ENCODE data around the gene PAFAH1B1.

PAFAH1B1 gene

DNA sequence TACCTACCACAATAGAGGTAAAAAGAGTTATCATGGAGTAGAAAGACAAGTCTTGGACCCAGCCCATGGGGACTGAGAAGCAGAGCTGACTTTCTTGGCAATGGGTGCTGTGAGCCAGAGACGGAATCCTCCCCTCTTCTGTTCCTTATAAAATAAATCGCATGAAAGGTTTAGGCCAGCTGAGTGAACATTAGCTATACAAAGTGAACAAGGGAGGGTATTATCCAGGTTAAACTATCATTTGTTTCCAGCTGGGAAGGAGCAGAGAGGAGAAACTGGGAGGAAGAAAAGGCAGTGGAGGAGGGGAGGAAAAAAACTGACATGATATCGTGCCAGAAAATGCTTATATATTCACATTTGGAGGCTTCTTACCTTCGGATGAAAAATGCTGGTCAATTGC, 13.3 kb upstream of the PAFAH1B1 start:
- no peak overlapping the region for H3K4me3 ChIP-seq (ENCODE audit: low read length)
- no peak for TF ChIP-seq ZNF274 (IDR thresholded peaks at IDR 0.05; ENCODE audit: low read depth, low read length)

DNA sequence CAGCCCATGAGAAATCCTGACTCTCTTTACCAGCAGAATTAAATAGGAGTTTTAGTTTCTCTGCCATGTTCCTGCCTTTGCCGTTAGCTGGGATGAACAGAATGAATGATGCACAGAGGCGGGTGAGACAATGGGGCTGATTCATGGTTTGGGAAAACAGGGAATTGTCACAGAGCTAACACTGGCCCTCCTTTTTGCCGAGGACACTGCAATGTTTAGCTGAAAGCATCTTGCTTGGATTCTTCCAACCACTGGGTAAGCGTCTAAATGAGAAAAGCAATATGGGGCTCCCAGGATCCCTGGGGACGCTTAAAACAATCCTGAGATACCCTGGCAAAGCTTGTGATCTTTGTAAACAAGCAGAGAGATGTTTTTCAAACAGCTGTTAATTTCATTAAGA, 12.8 kb upstream of the PAFAH1B1 start:
- TF ChIP-seq ZNF274 (IDR thresholded peaks at IDR 0.05; ENCODE audit: low read depth, low read length), result no peak

DNA sequence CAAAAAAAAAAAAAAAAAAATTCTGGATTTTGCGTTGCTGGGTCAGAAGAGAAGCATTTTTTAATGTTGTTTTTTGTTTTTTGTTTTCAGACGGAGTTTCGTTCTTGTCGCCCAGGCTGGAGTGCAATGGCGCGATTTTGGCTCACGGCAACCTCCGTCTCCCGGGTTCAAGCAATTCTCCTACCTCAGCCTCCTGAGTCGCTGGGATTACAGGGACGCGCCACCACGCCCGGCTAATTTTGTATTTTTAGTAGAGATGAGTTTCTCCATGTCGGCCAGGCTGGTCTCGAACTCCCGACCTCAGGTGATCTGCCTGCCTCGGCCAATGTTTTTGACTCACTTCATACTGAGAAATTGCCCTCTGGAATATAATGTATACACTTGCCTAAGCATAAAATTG, 11.0 kb upstream of the PAFAH1B1 start:
- H3K4me3 ChIP-seq (ENCODE audit: low read length), result no peak overlapping the region
- TF ChIP-seq ZNF274 (IDR thresholded peaks at IDR 0.05; ENCODE audit: low read depth, low read length), result no peak

More for the DNA sequence above, 12.8 kb upstream of the PAFAH1B1 start:
- H3K4me3 ChIP-seq (ENCODE audit: low read length), result no peak overlapping the region

DNA sequence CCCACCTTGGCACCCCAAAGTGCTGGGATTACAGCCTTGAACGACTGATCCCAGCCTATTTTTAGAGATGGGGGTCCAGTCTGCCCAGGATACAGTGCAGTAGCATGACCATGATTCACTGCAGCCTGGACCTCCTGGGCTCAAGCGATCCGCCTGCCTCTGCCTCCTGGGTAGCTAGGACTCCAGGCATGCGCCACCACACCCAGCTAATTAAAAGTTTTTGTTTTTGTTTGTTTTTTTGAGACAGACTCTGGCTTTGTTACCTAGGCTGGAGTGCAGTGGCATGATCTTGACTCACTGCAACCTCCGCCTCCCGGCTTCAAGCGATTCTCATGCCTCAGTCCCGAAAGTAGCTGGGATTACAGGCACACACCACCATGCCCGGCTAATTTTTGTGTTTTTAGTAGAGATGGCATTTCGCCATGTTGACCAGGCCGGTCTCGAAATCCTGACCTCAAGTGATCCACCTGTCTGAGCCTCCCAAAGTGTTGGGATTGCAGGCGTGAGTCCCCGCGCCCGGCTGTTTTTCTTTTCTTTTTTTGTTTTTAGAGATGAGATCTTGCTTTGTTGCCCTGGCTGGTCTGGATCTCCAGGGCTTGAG, 2.3 kb upstream of the PAFAH1B1 start:
- no peak for TF ChIP-seq ZNF274 (IDR thresholded peaks at IDR 0.05; ENCODE audit: low read depth, low read length)
- H3K4me3 ChIP-seq (ENCODE audit: low read length), result no peak overlapping the region

DNA sequence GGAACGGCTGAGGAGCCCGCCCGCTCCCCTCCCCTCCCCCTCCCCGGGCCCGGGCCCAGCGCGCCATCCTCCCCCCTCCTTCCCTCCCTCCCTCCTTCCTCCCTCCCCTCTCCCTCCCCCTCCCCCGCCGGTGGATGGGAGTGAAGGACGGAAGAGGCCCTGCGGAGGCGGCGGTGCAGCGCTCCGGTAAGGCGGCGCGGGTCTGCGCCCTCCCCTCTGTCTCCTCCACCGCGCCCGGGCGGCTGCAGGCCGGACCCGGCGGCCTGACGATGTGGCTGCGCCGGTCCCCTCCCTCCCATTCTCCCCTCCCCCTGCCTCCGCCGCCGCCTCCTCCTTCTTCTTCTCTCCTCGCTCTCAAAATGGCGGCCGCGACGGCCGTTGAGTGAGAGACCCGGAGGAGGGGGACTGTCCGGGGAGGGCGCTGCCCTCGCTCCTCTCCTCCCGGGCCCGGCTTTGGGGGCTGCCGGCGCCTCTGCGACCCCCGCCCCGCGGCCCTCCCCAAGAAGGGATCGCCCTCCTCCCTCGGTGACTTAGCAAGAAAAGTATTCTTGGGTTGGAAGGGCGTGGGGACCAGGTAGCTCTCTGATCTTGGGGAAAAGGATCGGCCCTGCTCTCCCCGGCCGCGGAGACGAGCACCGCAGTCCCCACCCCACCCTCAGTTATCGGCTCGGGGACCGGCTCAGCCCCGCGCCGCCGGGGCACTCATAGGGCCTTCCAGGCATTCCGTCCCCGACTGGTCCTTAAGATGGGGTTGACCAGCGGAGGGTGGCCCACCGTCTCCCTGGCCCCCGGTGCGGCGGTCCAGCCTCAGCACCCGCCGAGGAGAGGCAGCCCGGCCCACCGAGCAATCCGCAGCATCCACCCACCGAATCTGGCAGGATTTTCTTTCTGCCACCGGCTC, 617 bp downstream of the PAFAH1B1 start:
- TF ChIP-seq ZNF274 (IDR thresholded peaks at IDR 0.05; ENCODE audit: low read depth, low read length), result no peak
- peak overlapping the region; percentile 94 for H3K4me3 ChIP-seq (ENCODE audit: low read length)

DNA sequence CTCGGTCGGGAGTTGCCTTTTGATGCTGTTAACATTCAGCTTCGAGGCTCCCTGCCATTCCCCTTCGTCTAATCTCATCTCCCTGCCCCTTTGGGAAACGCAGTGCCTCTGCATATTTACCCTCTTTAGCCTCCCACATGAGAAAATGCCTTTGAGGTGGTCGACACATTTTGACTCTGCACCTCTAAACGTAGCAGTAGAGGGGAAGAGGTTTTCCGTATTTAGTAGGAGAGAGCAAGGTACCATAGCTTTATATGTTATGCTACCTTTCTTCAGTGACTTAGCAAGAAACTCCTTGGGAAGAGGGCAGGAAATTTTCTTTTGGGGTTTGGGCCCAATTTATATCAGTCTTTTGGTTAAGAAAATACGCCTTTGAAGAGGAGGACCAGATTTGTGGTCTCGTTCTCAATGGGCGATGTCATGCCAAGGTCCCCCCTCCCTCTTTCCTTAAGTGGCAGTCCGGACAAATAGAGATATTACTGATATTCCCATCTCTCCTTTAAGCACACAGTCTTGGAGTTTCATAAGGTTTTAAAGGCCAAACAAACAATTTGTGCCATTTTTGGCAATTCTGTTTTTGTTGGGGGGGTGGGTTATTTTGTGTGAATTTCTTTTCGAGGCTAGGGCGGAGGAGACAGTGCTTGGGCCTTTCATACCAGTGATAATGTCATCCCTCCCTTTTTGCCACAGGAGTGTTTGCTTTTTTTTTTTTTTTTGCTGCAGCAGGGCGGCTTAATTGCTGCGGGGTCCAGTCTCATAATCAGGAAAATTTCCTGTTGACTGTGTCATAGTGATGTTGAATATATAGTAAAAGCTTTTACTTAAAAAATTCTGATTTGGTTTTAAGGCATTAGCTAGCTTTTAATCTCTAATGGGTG, 1.5 kb downstream of the PAFAH1B1 start:
- peak overlapping the region; percentile 94 for H3K4me3 ChIP-seq (ENCODE audit: low read length)
- TF ChIP-seq ZNF274 (IDR thresholded peaks at IDR 0.05; ENCODE audit: low read depth, low read length), result no peak

DNA sequence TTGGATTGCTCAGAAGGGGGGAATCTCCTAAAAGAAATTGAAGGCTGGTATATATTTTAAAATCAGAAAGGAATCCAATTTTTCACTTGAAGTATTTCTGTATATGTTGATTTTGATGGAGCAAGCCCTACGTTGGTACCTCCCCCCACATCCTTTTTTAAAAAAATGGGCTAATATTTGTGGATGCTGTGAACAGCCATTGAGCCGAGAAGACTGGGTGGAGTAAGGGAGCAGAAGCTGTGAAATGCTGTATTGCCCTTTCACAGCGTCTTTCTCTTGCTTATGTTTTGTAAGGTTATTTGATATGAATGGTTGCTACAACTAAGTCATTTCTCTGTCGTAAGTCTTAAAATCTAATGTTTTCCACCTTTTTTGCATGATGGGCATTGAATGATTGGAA, 2.3 kb downstream of the PAFAH1B1 start:
- TF ChIP-seq ZNF274 (IDR thresholded peaks at IDR 0.05; ENCODE audit: low read depth, low read length), result no peak
- H3K4me3 ChIP-seq (ENCODE audit: low read length), result peak overlapping the region; percentile 94

DNA sequence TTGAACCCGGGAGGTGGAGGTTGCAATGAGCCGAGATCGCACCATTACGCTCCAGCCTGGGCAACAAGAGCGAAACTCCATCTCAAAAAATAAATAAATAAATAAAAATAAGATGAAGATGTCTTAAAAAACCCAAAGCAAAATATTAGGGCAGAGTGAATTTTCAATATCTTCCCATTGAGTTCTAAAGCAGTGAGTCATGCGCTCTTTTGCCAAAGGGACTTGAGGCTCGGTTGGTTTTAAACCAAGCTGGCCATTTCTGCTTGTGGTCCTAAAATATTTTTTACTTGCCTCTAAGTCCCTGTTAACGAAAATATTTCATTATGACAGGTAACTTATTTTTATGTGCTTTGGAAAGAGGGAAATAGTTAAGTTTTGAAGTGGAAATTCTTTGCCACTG, 4.7 kb downstream of the PAFAH1B1 start:
- H3K4me3 ChIP-seq (ENCODE audit: low read length), result no peak overlapping the region
- no peak for TF ChIP-seq ZNF274 (IDR thresholded peaks at IDR 0.05; ENCODE audit: low read depth, low read length)

DNA sequence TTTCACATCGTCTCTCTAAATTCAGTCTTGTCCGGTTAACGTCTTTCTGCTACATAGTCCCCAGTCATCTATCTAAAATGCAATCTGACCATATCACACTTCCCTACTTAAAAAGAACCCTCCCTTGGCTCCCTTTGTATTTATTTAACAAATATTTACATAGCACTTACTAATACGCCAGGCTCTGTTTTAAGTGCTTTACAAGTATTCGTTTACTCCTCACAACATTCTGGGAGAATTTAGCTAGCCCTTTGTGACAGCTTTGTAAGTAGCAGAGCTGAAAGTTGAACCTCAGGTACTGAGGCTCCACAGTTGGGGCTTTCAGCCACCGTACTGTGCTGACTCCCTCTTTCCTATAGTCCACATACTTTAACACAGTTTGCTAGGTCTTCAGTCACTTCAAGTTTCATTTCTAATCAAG, 9.2 kb downstream of the PAFAH1B1 start:
- H3K4me3 ChIP-seq (ENCODE audit: low read length), result no peak overlapping the region
- TF ChIP-seq ZNF274 (IDR thresholded peaks at IDR 0.05; ENCODE audit: low read depth, low read length), result no peak

DNA sequence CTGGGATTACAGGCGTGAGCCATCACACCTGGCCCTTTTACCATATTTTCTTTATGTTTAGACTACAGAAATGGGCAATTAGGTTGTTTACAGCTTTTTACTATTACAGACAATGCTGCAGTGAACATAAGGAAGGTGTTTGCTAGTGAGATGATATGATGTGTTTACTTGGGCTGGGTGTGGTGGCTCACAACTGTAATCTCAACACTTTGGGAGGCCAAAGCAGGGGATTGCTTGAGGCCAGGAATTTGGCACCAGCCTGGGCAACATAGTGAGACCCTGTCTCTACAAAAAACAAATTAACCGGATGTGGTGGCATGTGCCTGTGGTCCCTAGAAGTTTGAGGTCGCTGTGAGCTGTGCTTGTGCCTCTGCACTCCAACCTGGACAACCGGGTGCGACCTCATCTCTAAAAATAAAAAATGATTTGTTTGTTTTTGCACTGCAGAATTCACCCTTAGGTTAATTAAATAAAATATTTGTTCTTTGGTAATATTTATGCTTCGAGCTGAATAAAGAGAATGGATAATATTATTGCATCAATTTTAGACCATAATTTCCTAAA, 15.0 kb downstream of the PAFAH1B1 start:
- H3K4me3 ChIP-seq (ENCODE audit: low read length), result no peak overlapping the region
- no peak for TF ChIP-seq ZNF274 (IDR thresholded peaks at IDR 0.05; ENCODE audit: low read depth, low read length)

DNA sequence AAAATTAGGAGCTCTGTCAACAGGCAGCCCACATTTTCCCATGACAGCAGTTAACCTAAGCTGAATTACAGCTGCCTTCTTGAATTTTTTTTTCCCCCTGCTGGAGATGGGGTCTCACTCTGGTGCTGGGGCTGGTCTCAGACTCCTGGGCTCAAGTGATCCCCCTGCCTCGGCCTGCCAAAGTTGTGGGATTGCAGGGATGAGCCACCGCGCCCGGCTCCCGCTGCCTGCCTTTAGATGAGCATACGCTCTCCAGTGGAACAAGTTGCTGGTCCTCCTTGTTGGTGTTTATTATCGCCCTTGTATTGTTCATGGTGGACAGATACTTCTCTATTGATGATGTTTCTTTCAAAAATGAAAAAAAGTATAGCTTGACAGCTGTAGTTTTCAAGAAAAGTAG, 15.6 kb downstream of the PAFAH1B1 start:
- TF ChIP-seq ZNF274 (IDR thresholded peaks at IDR 0.05; ENCODE audit: low read depth, low read length), result no peak
- no peak overlapping the region for H3K4me3 ChIP-seq (ENCODE audit: low read length)

DNA sequence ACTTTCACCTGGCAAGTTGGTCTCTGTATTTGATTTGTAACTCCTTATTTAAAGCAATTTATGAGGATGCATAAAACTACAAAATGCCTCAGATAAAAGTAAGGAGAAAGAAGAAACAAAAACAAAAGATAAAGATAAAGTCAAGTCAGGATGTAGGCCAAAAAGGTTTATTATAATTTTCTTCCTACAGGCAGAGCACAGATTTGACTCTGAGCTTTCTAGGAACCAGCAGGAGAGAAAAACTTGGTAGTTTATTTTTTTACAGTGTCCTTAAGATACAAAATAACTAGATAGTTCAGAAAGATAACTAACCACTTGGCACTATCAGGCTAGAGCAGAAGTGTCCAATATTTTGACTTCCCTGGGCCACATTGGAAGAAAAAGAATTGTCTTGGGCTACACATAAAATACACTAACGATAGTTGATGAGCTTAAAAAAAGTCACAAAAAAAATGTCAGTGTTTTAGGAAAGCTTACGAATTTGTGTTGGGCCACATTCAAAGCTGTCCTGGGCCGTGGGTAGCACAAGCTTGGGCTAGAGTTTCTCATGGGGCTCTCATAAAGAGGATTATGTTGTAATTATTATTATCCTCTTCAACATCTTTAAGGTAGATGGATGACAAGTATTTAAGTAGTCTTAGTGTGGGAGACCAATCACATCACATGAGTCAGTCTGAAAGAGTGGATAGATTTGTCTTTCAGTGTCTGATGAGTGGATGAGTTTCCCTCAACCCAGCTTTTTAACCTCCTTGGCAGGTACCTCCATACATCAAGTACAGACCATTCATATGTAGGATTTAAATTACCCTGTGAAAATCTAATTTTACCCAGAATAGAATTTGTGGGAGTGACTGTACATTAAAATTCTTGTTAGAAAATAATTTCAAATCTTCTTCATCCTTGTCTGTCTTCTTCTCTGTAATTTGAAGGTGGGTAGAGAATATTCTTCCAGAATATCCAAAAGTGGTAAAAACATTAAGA, 17.0 kb downstream of the PAFAH1B1 start:
- TF ChIP-seq ZNF274 (IDR thresholded peaks at IDR 0.05; ENCODE audit: low read depth, low read length), result no peak
- H3K4me3 ChIP-seq (ENCODE audit: low read length), result no peak overlapping the region

DNA sequence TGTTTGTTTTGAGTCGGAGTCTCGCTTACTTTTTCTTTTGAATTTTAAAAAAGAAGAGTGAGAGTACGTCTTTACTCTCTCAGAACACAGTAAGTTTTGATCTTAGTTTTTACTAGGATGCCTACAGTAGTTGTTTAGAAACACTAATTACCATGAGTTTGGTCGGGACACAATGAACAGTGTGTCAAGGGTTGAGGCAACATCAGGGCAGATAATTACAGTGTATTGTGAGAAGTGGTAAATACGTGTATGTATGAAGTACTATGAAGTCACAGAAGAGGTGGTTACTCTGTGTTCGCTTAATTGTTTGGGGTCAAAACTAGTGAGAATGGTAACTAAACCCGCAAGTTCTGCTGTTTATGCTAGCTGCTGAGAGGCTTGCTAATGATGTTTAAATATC, 18.2 kb downstream of the PAFAH1B1 start:
- no peak overlapping the region for H3K4me3 ChIP-seq (ENCODE audit: low read length)
- TF ChIP-seq ZNF274 (IDR thresholded peaks at IDR 0.05; ENCODE audit: low read depth, low read length), result no peak

Measured in GM08714 (cell line).